Naive thymus-derived CD8-positive, alpha-beta T cell (primary cell): ENCODE measurements around the gene C11orf24. TPM values are rescaled to one million over a fixed set of nuclear protein-coding genes. Genes with fewer than 3 reads are reported as not detected.

Experiments
- ATAC-seq, 2 donors: fragments of 150-1000 bp; cut with Tn5 transposase in 1 of 2; sonication (Bioruptor Pico), chemical (Tn5 transposase) in 1 of 2; 1 replicate in 1 of 2; 2 replicates in 1 of 2; pipeline ENCODE4 v1.10.0; 2021; ENCODE audit warnings: mild to moderate bottlenecking in 2 of 2, moderate library complexity in 2 of 2
- POLR2A ChIA-PET: fragments of 350-600 bp; sonication (Branson Sonifier 250); formaldehyde crosslinking; loops from one replicate; lab custom pipeline; 2021; ENCODE audit warnings: antibody characterized with exemption; lab: Charles Lee
- DNase-seq, 10 donors: peaks; one replicate each; pipeline versions ENCODE4 v3.0.0 to v3.0.0-alpha.2; 2020 to 2022
- H3K27ac Mint-ChIP-seq, 10 donors: one replicate each; pipeline ENCODE4 v1.8.0; 2020 to 2022; ENCODE audit warnings: mild to moderate bottlenecking in 10 of 10, mixed read lengths in 10 of 10, moderate library complexity in 4 of 10, inconsistent platforms in 1 of 10
- H3K27me3 Mint-ChIP-seq, 5 donors: one replicate each; pipeline ENCODE4 v1.8.0; 2021 to 2022; ENCODE audit warnings: mixed read lengths in 5 of 5
- H3K36me3 Mint-ChIP-seq, 3 donors: one replicate each; pipeline ENCODE4 v1.8.0; 2020 to 2022; ENCODE audit warnings: mixed read lengths in 3 of 3, mild to moderate bottlenecking in 2 of 3, inconsistent platforms in 1 of 3
- H3K4me1 Mint-ChIP-seq, 4 donors: one replicate each; pipeline ENCODE4 v1.8.0; 2021 to 2022; ENCODE audit warnings: mixed read lengths in 4 of 4
- H3K4me3 Mint-ChIP-seq, 10 donors: one replicate each; pipeline ENCODE4 v1.8.0; 2020 to 2022; ENCODE audit warnings: mild to moderate bottlenecking in 10 of 10, mixed read lengths in 10 of 10, moderate library complexity in 6 of 10, inconsistent platforms in 1 of 10
- H3K9me3 Mint-ChIP-seq, 9 donors: one replicate each; pipeline ENCODE4 v1.8.0; 2020 to 2022; ENCODE audit warnings: mixed read lengths in 9 of 9, mild to moderate bottlenecking in 3 of 9, inconsistent platforms in 1 of 9, moderate library complexity in 1 of 9
- polyA plus RNA-seq, 3 donors: library from polyadenylated mRNA; unstranded; fragments of 300-500 nt; fragmentation: Illumina TruSeq; gene quantifications; one replicate each; pipeline ENCODE4 v1.2.3, GENCODE V29; 2021
- total RNA-seq, 8 experiments: library from RNA in 2 of 8; stranded (reverse) in 2 of 8; gene quantifications; one replicate each; pipeline ENCODE4 v1.2.3 and lab custom pipeline; 2021 to 2026

The C11orf24 gene
- total and polyA plus RNA-seq, 5 experiments from 2014 or later, result 6.1 to 19.4 (median 10.4) TPM

DNA sequence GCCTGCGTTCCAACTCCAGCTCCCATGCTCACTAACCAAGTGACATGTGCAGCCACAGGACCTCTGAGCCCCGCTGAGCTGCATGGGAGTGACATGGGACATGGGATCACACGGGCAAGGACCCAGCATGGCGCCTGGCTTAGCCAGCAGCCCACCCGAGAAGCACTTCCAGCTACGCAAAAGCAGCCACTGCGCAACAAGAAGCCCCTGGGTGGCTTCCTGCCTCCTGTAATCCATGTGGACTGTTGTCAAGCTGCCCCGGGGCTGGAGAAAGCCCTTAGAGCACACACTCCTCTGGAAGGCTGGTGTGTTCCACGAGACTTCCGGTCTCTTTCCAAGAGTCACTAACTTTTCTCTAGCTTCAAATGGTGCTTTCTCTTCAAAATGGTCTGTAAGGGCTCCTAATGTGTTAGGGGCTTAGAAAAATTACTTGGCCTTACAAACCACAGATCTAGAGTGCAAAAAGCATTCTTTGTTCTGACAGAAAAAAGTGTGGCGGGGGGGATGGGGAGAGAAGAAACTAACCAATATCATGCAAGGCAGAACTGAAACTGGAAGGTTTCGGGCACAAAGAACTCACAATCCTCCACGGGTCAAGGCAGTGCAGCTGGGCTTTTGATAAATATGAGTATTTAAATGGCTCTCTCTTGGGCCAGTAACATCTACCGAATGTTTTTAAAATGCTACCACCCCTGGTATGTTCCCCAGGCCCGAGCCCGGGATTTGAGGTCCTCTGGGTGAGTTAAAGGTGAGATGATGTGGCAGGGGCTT is 5.5 kb downstream of the C11orf24 start:
- POLR2A ChIA-PET, result interaction anchor here (1.1 kb wide), 1 partner anchor 22 kb away, joined by 3 read pairs; no protein-coding TSS in a partner anchor
- DNase-seq (no peak), ATAC-seq (no peak)
- Mint-ChIP-seq H3K27me3 (no peaks in the 10 kb centered on the region), H3K9me3 (no peaks in the 10 kb centered on the region), H3K27ac (peak overlapping the region in 2 of 10 donors; percentile 46 to 68), H3K4me3 (peak overlapping the region in 2 of 10 donors; percentile 12 to 65), H3K36me3 (peaks cover 4 to 40% (median 8%) of the 10 kb centered on the region in 3 donors), H3K4me1 (peaks cover 19 to 49% (median 31%) of the 10 kb centered on the region in 4 donors)

- H3K27ac Mint-ChIP-seq, result peak overlapping the region in 2 of 10 donors; percentile 22 to 44
Measured at GRCh38 chr11:68264741-68265540, 6.8 kb downstream of the C11orf24 start.

DNA sequence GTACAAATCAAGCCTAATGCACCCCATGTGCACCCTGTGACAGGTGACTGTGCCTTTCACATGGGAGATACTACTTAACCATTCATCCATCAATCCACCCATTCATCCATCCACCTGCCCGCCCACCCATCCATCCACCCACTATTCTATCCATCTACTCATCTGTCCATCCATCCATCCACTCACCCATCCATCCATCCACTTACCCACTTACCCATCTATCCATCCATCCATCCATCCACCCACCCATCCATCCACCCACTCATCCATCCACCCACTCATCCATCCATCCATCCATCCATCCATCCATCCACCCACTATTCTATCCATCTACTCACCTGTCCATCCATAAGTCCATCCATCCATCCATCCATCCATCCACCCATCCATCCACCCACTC is 7.5 kb downstream of the C11orf24 start:
- Mint-ChIP-seq H3K4me3 (no peak overlapping the region), H3K4me1 (peaks cover 10 to 29% (median 16%) of the 10 kb centered on the region in 4 donors), H3K27me3 (no peaks in the 10 kb centered on the region), H3K9me3 (no peaks in the 10 kb centered on the region), H3K27ac (peak overlapping the region in 1 of 10 donors; percentile 1), H3K36me3 (peaks cover 4 to 40% (median 8%) of the 10 kb centered on the region in 3 donors)
- POLR2A ChIA-PET, result no interaction called here
- ATAC-seq (no peak), DNase-seq (no peak)

More at GRCh38 chr11:68264741-68265540, 6.8 kb downstream of the C11orf24 start:
- Mint-ChIP-seq H3K9me3 (no peaks in the 10 kb centered on the region), H3K27me3 (no peaks in the 10 kb centered on the region), H3K4me1 (peaks cover 17 to 36% (median 21%) of the 10 kb centered on the region in 4 donors), H3K36me3 (peaks cover 4 to 40% (median 8%) of the 10 kb centered on the region in 3 donors), H3K4me3 (no peak overlapping the region)
- ATAC-seq (no peak), DNase-seq (no peak)
- POLR2A ChIA-PET, result interaction anchor here (0.5 to 1.1 kb wide), 2 partner anchors 8 to 23 kb away, joined by 3 to 5 read pairs; no protein-coding TSS in a partner anchor

DNA sequence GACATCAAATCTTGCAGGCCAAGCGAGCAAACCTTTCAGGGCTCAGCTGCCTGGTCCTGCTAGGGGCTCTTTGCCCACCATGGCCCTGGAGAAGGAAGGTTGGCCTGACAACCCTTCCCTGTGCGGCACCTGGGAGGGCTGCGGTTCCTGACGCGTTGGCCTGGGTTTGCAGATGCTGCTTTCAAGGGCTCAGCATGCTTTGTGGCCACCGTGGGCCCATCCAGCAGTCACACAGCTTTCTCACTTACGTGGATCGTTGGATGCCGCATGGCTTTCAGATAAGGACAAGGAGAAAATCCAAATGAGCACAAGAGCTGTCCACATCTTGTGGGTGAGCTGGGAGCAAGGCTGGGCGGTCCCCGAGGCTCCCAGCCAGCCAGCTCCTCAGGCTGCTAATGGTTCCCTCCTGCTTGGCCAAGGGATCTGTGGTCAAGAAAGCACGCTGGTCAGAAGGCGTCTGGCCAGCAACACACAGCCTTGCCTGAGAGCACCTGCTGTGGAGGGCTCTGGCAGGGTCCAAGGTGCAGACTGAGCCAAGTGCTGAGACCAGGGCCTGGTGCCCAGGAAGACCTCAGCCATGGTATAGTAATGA is 8.2 kb downstream of the C11orf24 start:
- Mint-ChIP-seq H3K4me3 (no peak overlapping the region), H3K36me3 (peaks cover 4 to 40% (median 8%) of the 10 kb centered on the region in 3 donors), H3K27ac (peak overlapping the region in 1 of 10 donors; percentile 1), H3K9me3 (no peaks in the 10 kb centered on the region), H3K27me3 (no peaks in the 10 kb centered on the region), H3K4me1 (peaks cover 6 to 22% (median 10%) of the 10 kb centered on the region in 4 donors)
- POLR2A ChIA-PET, result no interaction called here
- ATAC-seq (no peak), DNase-seq (no peak)

GRCh38 chr11:68262544-68262827 is 9.3 kb downstream of the C11orf24 start:
- POLR2A ChIA-PET, result no interaction called here
- DNase-seq (no peak), ATAC-seq (no peak)
- H3K9me3 Mint-ChIP-seq, result no peaks in the 10 kb centered on the region
- no peaks in the 10 kb centered on the region for H3K27me3 Mint-ChIP-seq
- peaks cover 4 to 36% (median 8%) of the 10 kb centered on the region in 3 donors for H3K36me3 Mint-ChIP-seq
- H3K4me1 Mint-ChIP-seq, result peaks cover 7 to 22% (median 9%) of the 10 kb centered on the region in 4 donors
- no peak overlapping the region for H3K4me3 Mint-ChIP-seq
- peak overlapping the region in 3 of 10 donors; percentile 4 to 68 (median 34) for H3K27ac Mint-ChIP-seq

- no peaks in the 10 kb centered on the region for H3K9me3 Mint-ChIP-seq
- H3K4me1 Mint-ChIP-seq, result peaks cover 7 to 20% (median 11%) of the 10 kb centered on the region in 4 donors
- DNase-seq (no peak), ATAC-seq (no peak)
- peaks cover 4 to 31% (median 5%) of the 10 kb centered on the region in 3 donors for H3K36me3 Mint-ChIP-seq
- no peaks in the 10 kb centered on the region for H3K27me3 Mint-ChIP-seq
- no peak overlapping the region for H3K4me3 Mint-ChIP-seq
- H3K27ac Mint-ChIP-seq, result peak overlapping the region in 2 of 10 donors; percentile 28 to 68
- POLR2A ChIA-PET, result no interaction called here
Measured at GRCh38 chr11:68261749-68262543, 9.8 kb downstream of the C11orf24 start.

DNA sequence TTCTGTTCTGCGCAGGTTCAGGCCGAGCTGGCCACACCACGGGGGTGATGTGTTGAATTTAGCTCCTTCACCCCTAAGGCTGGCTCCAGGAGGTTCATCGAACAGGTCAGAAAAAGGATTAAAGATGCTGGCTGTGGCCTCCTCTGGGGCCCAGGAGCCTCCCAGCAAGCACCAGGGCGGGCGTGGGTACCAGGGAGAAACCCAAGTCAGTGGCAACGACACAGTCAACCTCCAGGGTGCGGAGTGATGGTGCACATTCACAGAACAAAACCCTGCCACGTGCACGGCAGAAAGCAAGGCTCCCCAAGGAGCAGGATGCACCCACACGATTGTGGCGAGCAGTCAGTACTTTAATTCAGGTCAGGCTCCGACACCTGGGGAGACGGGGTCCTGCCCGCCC is 10.8 kb downstream of the C11orf24 start:
- POLR2A ChIA-PET, result no interaction called here
- peaks cover 4 to 23% (median 5%) of the 10 kb centered on the region in 3 donors for H3K36me3 Mint-ChIP-seq
- no peak overlapping the region for H3K4me3 Mint-ChIP-seq
- no peak for ATAC-seq
- no peaks in the 10 kb centered on the region for H3K9me3 Mint-ChIP-seq
- no peaks in the 10 kb centered on the region for H3K27me3 Mint-ChIP-seq
- H3K27ac Mint-ChIP-seq, result peak overlapping the region in 2 of 10 donors; percentile 5 to 19
- H3K4me1 Mint-ChIP-seq, result peaks cover 7 to 13% (median 11%) of the 10 kb centered on the region in 4 donors
- no peak for DNase-seq

- Mint-ChIP-seq H3K4me3 (no peak overlapping the region), H3K27ac (peak overlapping the region in 4 of 10 donors; percentile 19 to 74 (median 44))
Measured at GRCh38 chr11:68260484-68260883, 11.3 kb downstream of the C11orf24 start.

GRCh38 chr11:68259122-68259959 is 12.4 kb downstream of the C11orf24 start:
- no peak for ATAC-seq
- no peak overlapping the region for H3K4me3 Mint-ChIP-seq
- no peaks in the 10 kb centered on the region for H3K27me3 Mint-ChIP-seq
- POLR2A ChIA-PET, result interaction anchor here (0.7 to 3.3 kb wide), 4 partner anchors 13 to 46 kb away, joined by 3 to 49 read pairs (median 9); partner anchors contain the start of gene C11orf24
- H3K4me1 Mint-ChIP-seq, result peaks cover 0 to 7% (median 5%) of the 10 kb centered on the region in 4 donors
- DNase-seq, result no peak
- peaks cover 4 to 15% (median 5%) of the 10 kb centered on the region in 3 donors for H3K36me3 Mint-ChIP-seq
- H3K9me3 Mint-ChIP-seq, result no peaks in the 10 kb centered on the region
- peak overlapping the region in 3 of 10 donors; percentile 14 to 64 (median 55) for H3K27ac Mint-ChIP-seq

More at GRCh38 chr11:68260484-68260883, 11.3 kb downstream of the C11orf24 start:
- no peaks in the 10 kb centered on the region for H3K27me3 Mint-ChIP-seq
- H3K36me3 Mint-ChIP-seq, result peaks cover 4 to 23% (median 5%) of the 10 kb centered on the region in 3 donors
- H3K4me1 Mint-ChIP-seq, result peaks cover 7 to 13% (median 11%) of the 10 kb centered on the region in 4 donors
- ATAC-seq (no peak), DNase-seq (no peak)
- POLR2A ChIA-PET, result interaction anchor here (3.3 kb wide), 2 partner anchors 11 to 38 kb away, joined by 14 to 49 read pairs; partner anchors contain the start of gene C11orf24
- no peaks in the 10 kb centered on the region for H3K9me3 Mint-ChIP-seq

DNA sequence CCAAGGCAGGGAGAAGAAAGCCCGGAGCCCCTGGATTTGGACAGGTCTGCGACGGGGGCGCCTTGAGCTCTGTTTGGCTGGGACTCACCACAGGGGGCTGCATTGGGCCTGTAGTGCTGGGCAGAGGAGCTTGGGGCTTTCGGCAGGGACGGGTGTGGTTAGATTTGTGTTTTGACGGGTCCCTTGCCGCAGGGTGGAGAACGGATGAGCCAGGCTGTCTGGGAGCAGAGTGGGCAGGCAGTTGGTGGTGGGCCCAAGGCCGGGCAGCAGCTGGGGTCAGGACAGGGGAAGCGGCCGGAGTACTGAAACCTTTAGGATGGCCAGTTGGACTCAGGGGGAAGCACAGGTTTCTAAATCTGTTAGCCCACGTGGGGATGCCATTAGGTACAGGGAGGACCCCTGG is 13.4 kb downstream of the C11orf24 start:
- Mint-ChIP-seq H3K36me3 (peaks cover 4 to 15% (median 5%) of the 10 kb centered on the region in 3 donors), H3K9me3 (no peaks in the 10 kb centered on the region), H3K4me1 (peaks cover 0 to 7% (median 5%) of the 10 kb centered on the region in 4 donors), H3K27me3 (no peaks in the 10 kb centered on the region), H3K27ac (peak overlapping the region in 1 of 10 donors; percentile 48), H3K4me3 (no peak overlapping the region)
- no peak for DNase-seq
- POLR2A ChIA-PET, result interaction anchor here (1.0 to 3.3 kb wide), 3 partner anchors 14 to 73 kb away, joined by 3 to 49 read pairs (median 14); partner anchors contain the start of gene C11orf24
- ATAC-seq, result no peak
